ENCODE results near the gene DUSP6.

The DUSP6 gene

GRCh38 chr12:89347325-89347829, 4.9 kb downstream of the DUSP6 start:
- no peak overlapping the region for H3K4me3 ChIP-seq (ENCODE audit: low read length)
- no peak for TF ChIP-seq CTCF (IDR thresholded peaks at IDR 0.05; ENCODE audit: insufficient read depth, low read depth, low read length, missing control alignments)
- DNase-seq (ENCODE audit: low read depth): peak; percentile 27

GRCh38 chr12:89346741-89347324, 5.5 kb downstream of the DUSP6 start:
- DNase-seq (ENCODE audit: low read depth): peak; percentile 68
- no peak for TF ChIP-seq CTCF (IDR thresholded peaks at IDR 0.05; ENCODE audit: insufficient read depth, low read depth, low read length, missing control alignments)
- no peak overlapping the region for H3K4me3 ChIP-seq (ENCODE audit: low read length)

GRCh38 chr12:89345830-89346740, 6.2 kb downstream of the DUSP6 start:
- DNase-seq (ENCODE audit: low read depth): peak; percentile 68
- H3K4me3 ChIP-seq (ENCODE audit: low read length): no peak overlapping the region
- no peak for TF ChIP-seq CTCF (IDR thresholded peaks at IDR 0.05; ENCODE audit: insufficient read depth, low read depth, low read length, missing control alignments)

- no peak for TF ChIP-seq CTCF (IDR thresholded peaks at IDR 0.05; ENCODE audit: insufficient read depth, low read depth, low read length, missing control alignments)
- no peak for DNase-seq (ENCODE audit: low read depth)
- no peak overlapping the region for H3K4me3 ChIP-seq (ENCODE audit: low read length)
These were observed 6.9 kb downstream of the DUSP6 start for GRCh38 chr12:89345376-89345775.

- TF ChIP-seq CTCF (IDR thresholded peaks at IDR 0.05; ENCODE audit: insufficient read depth, low read depth, low read length, missing control alignments): no peak
- DNase-seq (ENCODE audit: low read depth): no peak
- no peak overlapping the region for H3K4me3 ChIP-seq (ENCODE audit: low read length)
These were observed 7.5 kb downstream of the DUSP6 start for GRCh38 chr12:89344862-89345202.

GRCh38 chr12:89344043-89344861, 8.0 kb downstream of the DUSP6 start:
- no peak for DNase-seq (ENCODE audit: low read depth)
- no peak for TF ChIP-seq CTCF (IDR thresholded peaks at IDR 0.05; ENCODE audit: insufficient read depth, low read depth, low read length, missing control alignments)
- no peak overlapping the region for H3K4me3 ChIP-seq (ENCODE audit: low read length)

All from epithelial cell of esophagus (primary cell).